GM23338 (cell line): ENCODE measurements around the gene UTP11.

Experiments
- CTCF ChIP-seq, 2 experiments: fragments of 200-600 bp in 1 of 2; sonication (generic) in 1 of 2; conservative IDR thresholded peaks; 2 replicates each; pipeline versions ENCODE4 v1.5.1 to v1.6.1; 2016 to 2017; ENCODE audit warnings: antibody characterized with exemption in 2 of 2, low read depth in 2 of 2, mild to moderate bottlenecking in 2 of 2, moderate library complexity in 1 of 2
- POLR2AphosphoS5 ChIP-seq: IDR thresholded peaks from 2 replicates; pipeline ENCODE4 v1.6.1; 2016; ENCODE audit warnings: antibody characterized with exemption, low read depth

GRCh38 chr1:38061883-38062328 is 49.4 kb downstream of the UTP11 start:
- TF ChIP-seq CTCF (conservative IDR thresholded peaks at IDR 0.05; ENCODE audit: low read depth in 2 of 2): no peak
- no peak for TF ChIP-seq POLR2AphosphoS5
